ENCODE results near the gene DSCAM. TPM values are rescaled to one million over a fixed set of nuclear protein-coding genes. Genes with fewer than 3 reads are reported as not detected.
"Not testable (repeated sequence)": the region's sequence is repeated elsewhere in the genome, so short reads cannot be mapped to it uniquely, and the experiment has no call there.

The DSCAM gene
- total RNA-seq, 2 donors from 2014 or later, result not detected

- Mint-ChIP-seq H3K9me3 (peaks cover 10% of the 10 kb centered on the region), H3K27me3 (no peaks in the 10 kb centered on the region), H3K4me1 (ENCODE audit: low read depth in 2 of 2) (no peaks in the 10 kb centered on the region), H3K27ac (no peak overlapping the region), H3K36me3 (peaks cover 8% of the 10 kb centered on the region), H3K4me3 (no peak overlapping the region)
- ATAC-seq (no peak), DNase-seq (ENCODE audit: low spot score) (no peak)
Measured at GRCh38 chr21:40453183-40453582, 393.8 kb downstream of the DSCAM start.

DNA sequence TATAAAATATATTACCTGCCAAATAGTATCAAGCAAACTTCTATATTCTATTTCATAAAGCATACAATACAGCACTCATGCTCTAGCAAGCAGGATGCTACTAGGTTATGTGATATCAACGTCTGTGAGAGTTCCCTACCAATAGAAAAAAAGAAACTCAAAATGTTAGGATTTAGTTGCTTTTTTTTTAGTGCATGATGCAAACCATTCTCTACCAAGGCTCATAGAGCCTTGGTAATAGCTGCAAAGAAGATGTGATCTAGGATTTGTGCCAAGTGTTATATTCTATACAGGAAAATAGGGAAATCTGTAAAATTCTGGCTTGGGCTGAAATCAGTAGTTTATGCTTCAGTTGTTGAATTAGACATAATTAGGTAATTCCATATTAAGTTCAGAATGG lies 394.4 kb downstream of the DSCAM start:
- Mint-ChIP-seq H3K36me3 (peaks cover 8% of the 10 kb centered on the region), H3K27ac (no peak overlapping the region), H3K27me3 (no peaks in the 10 kb centered on the region), H3K4me1 (ENCODE audit: low read depth in 2 of 2) (no peaks in the 10 kb centered on the region), H3K9me3 (peaks cover 10% of the 10 kb centered on the region), H3K4me3 (no peak overlapping the region)
- DNase-seq (ENCODE audit: low spot score) (no peak), ATAC-seq (no peak)

DNA sequence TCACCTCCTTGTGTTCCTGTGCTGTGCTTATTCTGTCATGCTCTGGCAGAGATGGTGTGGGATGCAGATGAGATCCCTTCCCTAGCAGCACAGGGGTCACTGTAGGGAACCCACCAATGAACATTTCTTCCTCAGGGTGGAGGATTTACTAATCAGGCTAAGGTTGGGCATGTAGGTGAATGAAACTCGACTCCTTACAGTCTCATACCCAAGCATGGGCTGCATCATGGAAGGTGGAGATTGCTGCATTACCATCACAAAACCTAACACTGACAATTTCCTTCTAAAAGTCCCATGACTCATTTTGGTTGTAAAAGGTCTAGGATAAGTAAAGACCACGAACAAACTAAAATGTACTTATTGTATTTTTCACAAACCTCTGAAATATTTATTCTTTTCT lies 399.9 kb downstream of the DSCAM start:
- no peak for DNase-seq (ENCODE audit: low spot score)
- no peak for ATAC-seq
- no peaks in the 10 kb centered on the region for H3K36me3 Mint-ChIP-seq
- H3K9me3 Mint-ChIP-seq, result peaks cover 3% of the 10 kb centered on the region
- no peaks in the 10 kb centered on the region for H3K4me1 Mint-ChIP-seq (ENCODE audit: low read depth in 2 of 2)
- no peaks in the 10 kb centered on the region for H3K27me3 Mint-ChIP-seq
- no peak overlapping the region for H3K27ac Mint-ChIP-seq
- H3K4me3 Mint-ChIP-seq, result no peak overlapping the region

- no peak overlapping the region for H3K4me3 Mint-ChIP-seq
- no peak overlapping the region for H3K27ac Mint-ChIP-seq
- ATAC-seq, result no peak
- H3K27me3 Mint-ChIP-seq, result no peaks in the 10 kb centered on the region
- no peak for DNase-seq (ENCODE audit: low spot score)
- H3K36me3 Mint-ChIP-seq, result no peaks in the 10 kb centered on the region
- H3K9me3 Mint-ChIP-seq, result peaks cover 3% of the 10 kb centered on the region
- H3K4me1 Mint-ChIP-seq (ENCODE audit: low read depth in 2 of 2), result no peaks in the 10 kb centered on the region
Measured at GRCh38 chr21:40445349-40445921, 401.5 kb downstream of the DSCAM start.

DNA sequence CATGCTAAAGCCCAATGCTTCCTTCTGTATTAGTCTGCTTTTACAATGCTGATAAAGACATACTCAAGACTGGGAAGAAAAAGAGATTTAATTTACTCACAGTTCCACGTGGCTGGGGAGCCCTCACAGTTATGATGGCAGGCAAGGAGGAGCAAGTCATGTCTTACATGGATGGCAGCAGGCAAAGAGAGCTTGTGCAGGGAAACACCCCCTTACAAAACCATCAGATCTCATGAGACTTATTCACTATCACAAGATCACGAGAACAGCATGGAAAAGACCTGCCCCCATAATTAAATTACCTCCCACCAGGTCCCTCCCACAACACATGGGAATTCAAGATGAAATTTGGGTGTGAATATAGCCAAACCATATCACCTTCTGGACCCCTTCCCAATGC lies 407.4 kb downstream of the DSCAM start:
- ATAC-seq; H3K4me1 Mint-ChIP-seq (ENCODE audit: low read depth in 2 of 2); H3K4me3 Mint-ChIP-seq; H3K27me3 Mint-ChIP-seq; H3K9me3 Mint-ChIP-seq; H3K36me3 Mint-ChIP-seq; H3K27ac Mint-ChIP-seq; DNase-seq (ENCODE audit: low spot score): not testable (repeated sequence)

DNA sequence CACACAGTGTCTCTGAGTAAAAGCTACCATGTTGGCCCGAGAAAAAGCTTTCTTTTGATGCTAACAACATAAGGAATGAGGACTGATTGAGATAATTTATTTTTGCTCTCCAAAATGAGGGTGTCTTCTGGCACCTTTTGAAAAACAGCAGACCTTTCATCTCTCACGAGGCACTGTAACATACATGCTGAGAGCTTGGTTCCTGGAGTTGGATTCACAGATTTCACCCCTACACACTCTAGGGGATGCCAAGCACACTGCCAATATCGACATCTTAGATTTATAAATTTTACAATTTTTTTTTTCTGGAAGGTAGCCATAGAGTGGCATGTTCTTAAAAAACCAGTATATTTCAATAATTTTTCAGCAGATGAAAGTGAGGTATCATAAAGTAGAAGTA lies 408.3 kb downstream of the DSCAM start:
- Mint-ChIP-seq H3K4me1 (ENCODE audit: low read depth in 2 of 2) (no peaks in the 10 kb centered on the region), H3K27me3 (no peaks in the 10 kb centered on the region), H3K36me3 (no peaks in the 10 kb centered on the region), H3K9me3 (peaks cover 3% of the 10 kb centered on the region), H3K4me3 (no peak overlapping the region), H3K27ac (no peak overlapping the region)
- ATAC-seq, result no peak
- DNase-seq (ENCODE audit: low spot score), result no peak

DNA sequence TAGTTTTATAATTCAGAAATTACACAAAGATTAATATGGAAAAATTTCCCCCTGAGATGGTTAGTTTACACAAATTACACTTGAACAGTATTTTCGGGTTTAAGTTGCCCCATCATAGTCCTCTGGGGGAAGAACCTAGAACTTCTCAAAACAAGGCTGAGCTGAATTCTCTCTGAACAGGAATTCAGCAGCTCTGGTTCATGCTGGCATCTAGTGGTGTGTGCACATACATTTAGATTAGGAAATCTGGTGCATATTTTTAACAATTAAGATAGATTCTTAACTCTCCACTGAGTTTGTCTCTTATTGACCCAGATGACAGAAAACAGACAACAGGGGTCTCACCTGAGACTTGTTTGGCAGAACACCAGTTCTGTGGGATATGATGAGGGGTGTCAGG lies 410.7 kb downstream of the DSCAM start:
- Mint-ChIP-seq H3K9me3 (peaks cover 3% of the 10 kb centered on the region), H3K27ac (no peak overlapping the region), H3K4me3 (no peak overlapping the region), H3K27me3 (no peaks in the 10 kb centered on the region), H3K36me3 (no peaks in the 10 kb centered on the region), H3K4me1 (ENCODE audit: low read depth in 2 of 2) (no peaks in the 10 kb centered on the region)
- no peak for ATAC-seq
- no peak for DNase-seq (ENCODE audit: low spot score)

DNA sequence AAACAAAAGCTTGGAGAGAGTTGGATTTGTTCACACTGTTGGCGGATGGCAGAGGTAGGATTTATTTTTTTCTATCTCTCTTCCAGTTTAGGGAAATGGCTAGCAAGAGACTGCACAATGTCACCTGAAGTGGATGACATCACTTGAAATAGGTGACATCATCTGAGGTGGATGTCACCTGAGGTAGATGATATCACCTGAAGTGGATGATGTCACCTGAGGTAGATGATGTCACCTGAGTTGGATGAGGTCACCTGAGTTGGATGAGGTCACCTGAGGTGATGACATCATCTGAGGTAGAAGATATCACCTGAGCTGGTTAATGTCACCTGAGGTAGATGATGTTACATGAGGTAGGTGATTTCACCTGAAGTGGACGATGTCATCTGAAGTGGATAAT lies 413.4 kb downstream of the DSCAM start:
- H3K27me3 Mint-ChIP-seq, result no peaks in the 10 kb centered on the region
- no peak overlapping the region for H3K27ac Mint-ChIP-seq
- H3K4me3 Mint-ChIP-seq, result no peak overlapping the region
- H3K4me1 Mint-ChIP-seq (ENCODE audit: low read depth in 2 of 2), result no peaks in the 10 kb centered on the region
- H3K9me3 Mint-ChIP-seq, result peaks cover 3% of the 10 kb centered on the region
- H3K36me3 Mint-ChIP-seq, result no peaks in the 10 kb centered on the region
- ATAC-seq, result no peak
- DNase-seq (ENCODE audit: low spot score), result no peak

DNA sequence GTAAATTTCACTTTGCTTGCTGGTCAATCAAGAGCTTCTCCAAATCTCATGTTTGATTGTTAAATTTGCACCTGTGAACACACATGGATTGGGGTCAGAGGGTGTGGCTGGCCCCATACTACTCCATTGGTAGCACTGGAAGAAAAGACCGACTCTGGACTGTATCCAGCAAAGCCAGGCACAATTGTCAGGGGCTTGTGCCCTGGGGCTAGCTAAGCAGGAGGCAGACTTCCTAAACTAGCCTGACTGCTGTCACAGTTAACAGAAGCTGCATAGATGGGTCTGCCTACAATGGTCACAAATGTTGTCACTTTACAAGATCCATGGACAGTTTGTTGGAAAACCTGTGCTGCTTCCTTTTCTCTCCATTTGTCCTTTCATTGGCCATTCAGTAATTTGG lies 421.0 kb downstream of the DSCAM start:
- Mint-ChIP-seq H3K9me3 (peaks cover 7% of the 10 kb centered on the region), H3K4me1 (ENCODE audit: low read depth in 2 of 2) (no peaks in the 10 kb centered on the region), H3K27me3 (no peaks in the 10 kb centered on the region), H3K36me3 (no peaks in the 10 kb centered on the region), H3K4me3 (no peak overlapping the region), H3K27ac (no peak overlapping the region)
- no peak for DNase-seq (ENCODE audit: low spot score)
- ATAC-seq, result no peak

DNA sequence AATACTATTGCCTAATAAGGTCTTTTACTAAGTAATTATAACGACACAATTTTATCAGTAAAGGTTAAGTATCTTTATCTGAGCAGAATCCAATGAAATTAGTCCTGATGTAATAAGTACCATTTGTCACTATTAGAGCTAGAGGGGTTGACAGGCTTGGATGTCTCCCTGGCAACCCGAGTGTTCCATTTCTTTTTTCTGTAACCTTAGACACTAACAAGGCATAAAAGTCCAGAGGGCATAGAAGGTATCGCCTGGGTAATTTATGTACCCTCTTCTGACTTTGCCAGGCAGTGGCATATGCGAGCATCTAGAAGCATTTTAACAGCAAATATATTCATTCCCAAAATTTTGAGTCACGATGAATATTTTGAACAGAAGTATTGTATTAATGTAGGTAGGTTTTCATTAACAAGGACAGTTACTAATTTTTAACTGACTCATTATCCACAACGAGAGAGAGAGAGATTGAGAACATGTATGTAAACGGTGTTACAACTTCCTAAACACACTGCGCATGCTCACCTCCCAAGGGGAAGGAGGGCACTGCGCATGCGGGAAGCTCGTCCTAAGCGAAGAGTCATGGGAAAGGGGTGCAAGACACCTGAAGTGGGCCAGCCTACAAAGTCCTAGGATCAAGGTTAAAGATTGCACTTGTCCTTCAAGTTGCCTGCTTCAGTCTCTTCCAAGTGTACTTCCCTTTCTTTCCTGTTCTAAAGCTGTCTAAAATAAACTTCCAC lies 423.9 kb downstream of the DSCAM start:
- Mint-ChIP-seq H3K4me1 (ENCODE audit: low read depth in 2 of 2) (no peaks in the 10 kb centered on the region), H3K9me3 (peaks cover 16% of the 10 kb centered on the region), H3K27me3 (no peaks in the 10 kb centered on the region), H3K27ac (no peak overlapping the region), H3K36me3 (peaks cover 5% of the 10 kb centered on the region), H3K4me3 (no peak overlapping the region)
- ATAC-seq (no peak), DNase-seq (ENCODE audit: low spot score) (no peak)

DNA sequence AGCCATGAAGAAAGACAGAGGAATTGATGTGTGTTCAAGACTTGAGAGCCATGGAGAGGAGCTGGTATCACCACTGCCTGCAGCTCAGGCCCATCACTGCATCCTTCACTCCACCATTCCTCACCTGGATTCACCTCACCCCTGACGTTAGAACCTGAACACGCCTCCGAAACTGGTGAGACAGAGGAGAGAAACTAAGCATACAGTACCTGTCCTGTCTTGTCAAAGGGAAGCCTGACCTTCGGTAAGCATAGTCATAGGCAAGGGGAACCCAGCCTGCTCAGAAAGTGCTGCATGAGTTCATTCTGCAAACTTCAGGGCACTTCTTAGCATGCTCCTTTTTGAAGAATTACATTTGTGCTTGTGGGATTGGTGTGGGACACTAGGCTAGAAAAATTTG lies 425.8 kb downstream of the DSCAM start:
- Mint-ChIP-seq H3K27ac (no peak overlapping the region), H3K4me1 (ENCODE audit: low read depth in 2 of 2) (no peaks in the 10 kb centered on the region), H3K36me3 (peaks cover 8% of the 10 kb centered on the region), H3K4me3 (no peak overlapping the region), H3K27me3 (no peaks in the 10 kb centered on the region), H3K9me3 (peaks cover 15% of the 10 kb centered on the region)
- DNase-seq (ENCODE audit: low spot score) (no peak), ATAC-seq (no peak)

- H3K27ac Mint-ChIP-seq, result no peak overlapping the region
- DNase-seq (ENCODE audit: low spot score) (no peak), ATAC-seq (no peak)
- peaks cover 19% of the 10 kb centered on the region for H3K9me3 Mint-ChIP-seq
- H3K4me1 Mint-ChIP-seq (ENCODE audit: low read depth in 2 of 2), result no peaks in the 10 kb centered on the region
- H3K4me3 Mint-ChIP-seq, result no peak overlapping the region
- peaks cover 8% of the 10 kb centered on the region for H3K36me3 Mint-ChIP-seq
- no peaks in the 10 kb centered on the region for H3K27me3 Mint-ChIP-seq
Measured at GRCh38 chr21:40416572-40416971, 430.4 kb downstream of the DSCAM start.

GRCh38 chr21:40408561-40408960 lies 438.4 kb downstream of the DSCAM start:
- H3K4me3 Mint-ChIP-seq, result no peak overlapping the region
- no peak for ATAC-seq
- H3K27ac Mint-ChIP-seq, result no peak overlapping the region

DNA sequence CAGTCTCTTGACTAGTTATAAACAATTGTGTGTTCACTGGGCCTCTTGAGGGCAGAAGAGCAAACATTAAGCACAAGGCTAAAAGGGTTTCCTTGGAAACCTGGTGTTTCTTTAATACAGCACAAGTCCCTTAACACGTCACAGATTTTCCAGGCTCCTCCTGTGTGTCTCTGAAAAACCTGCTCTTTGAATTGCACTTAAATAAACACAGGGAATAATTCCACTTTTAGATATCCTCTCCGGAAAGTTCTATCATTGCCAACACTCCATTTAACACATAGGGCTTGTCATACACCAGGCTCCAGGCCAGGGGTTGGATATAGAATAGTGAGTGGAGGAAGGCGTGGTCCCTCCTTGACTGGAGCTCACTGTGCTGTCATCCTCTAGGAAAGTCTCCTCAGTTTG lies 442.6 kb downstream of the DSCAM start:
- no peaks in the 10 kb centered on the region for H3K9me3 Mint-ChIP-seq
- no peaks in the 10 kb centered on the region for H3K27me3 Mint-ChIP-seq
- no peaks in the 10 kb centered on the region for H3K4me1 Mint-ChIP-seq (ENCODE audit: low read depth in 2 of 2)
- no peak for DNase-seq (ENCODE audit: low spot score)
- no peak for ATAC-seq
- no peaks in the 10 kb centered on the region for H3K36me3 Mint-ChIP-seq
- no peak overlapping the region for H3K4me3 Mint-ChIP-seq
- H3K27ac Mint-ChIP-seq, result no peak overlapping the region

More at GRCh38 chr21:40408561-40408960, 438.4 kb downstream of the DSCAM start:
- peaks cover 7% of the 10 kb centered on the region for H3K9me3 Mint-ChIP-seq
- no peaks in the 10 kb centered on the region for H3K36me3 Mint-ChIP-seq
- no peaks in the 10 kb centered on the region for H3K27me3 Mint-ChIP-seq
- H3K4me1 Mint-ChIP-seq (ENCODE audit: low read depth in 2 of 2), result no peaks in the 10 kb centered on the region
- no peak for DNase-seq (ENCODE audit: low spot score)
